ENCODE data around the gene DUXA.
"Not testable (repeated sequence)": the region's sequence is repeated elsewhere in the genome, so short reads cannot be mapped to it uniquely, and the experiment has no call there.

Gene DUXA

DNA sequence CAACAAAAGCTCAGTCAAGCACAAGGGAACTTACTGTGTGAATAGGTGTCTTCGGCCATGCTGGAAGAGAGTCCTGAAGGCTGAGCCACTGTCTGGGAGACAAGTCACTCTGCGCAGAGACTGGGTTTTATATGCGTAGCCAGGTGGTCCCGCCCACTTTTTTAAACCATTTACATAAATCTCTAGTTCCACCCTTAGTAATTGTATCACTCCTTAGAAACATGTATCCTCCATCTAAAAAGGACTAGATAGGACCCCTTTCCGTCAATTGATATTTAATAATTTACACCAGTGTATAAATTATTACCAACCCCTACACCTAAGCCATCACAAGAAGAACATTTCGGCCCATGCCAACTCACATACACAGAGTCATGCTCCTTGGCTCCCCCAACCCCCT lies at the start of gene DUXA:
Gene DUXA (minus strand): TSS at position 101 of the 400 bp plus-strand sequence. CDS start 42 bp downstream, at position 59.
- TF ChIP-seq, protein P1, sequence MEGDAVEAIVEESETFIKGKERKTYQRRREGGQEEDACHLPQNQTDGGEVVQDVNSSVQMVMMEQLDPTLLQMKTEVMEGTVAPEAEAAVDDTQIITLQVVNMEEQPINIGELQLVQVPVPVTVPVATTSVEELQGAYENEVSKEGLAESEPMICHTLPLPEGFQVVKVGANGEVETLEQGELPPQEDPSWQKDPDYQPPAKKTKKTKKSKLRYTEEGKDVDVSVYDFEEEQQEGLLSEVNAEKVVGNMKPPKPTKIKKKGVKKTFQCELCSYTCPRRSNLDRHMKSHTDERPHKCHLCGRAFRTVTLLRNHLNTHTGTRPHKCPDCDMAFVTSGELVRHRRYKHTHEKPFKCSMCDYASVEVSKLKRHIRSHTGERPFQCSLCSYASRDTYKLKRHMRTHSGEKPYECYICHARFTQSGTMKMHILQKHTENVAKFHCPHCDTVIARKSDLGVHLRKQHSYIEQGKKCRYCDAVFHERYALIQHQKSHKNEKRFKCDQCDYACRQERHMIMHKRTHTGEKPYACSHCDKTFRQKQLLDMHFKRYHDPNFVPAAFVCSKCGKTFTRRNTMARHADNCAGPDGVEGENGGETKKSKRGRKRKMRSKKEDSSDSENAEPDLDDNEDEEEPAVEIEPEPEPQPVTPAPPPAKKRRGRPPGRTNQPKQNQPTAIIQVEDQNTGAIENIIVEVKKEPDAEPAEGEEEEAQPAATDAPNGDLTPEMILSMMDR (IDR thresholded peaks at IDR 0.05; ENCODE audit: low read depth, low read length) = no peak
- H3K4me3 ChIP-seq (replicated peaks in 1 of 2; ENCODE audit: low read depth in 2 of 2, low read length in 2 of 2) = no peak within 1 kb of the TSS
- DNase-seq (ENCODE audit: low read depth in 2 of 2) = no peak

DNA sequence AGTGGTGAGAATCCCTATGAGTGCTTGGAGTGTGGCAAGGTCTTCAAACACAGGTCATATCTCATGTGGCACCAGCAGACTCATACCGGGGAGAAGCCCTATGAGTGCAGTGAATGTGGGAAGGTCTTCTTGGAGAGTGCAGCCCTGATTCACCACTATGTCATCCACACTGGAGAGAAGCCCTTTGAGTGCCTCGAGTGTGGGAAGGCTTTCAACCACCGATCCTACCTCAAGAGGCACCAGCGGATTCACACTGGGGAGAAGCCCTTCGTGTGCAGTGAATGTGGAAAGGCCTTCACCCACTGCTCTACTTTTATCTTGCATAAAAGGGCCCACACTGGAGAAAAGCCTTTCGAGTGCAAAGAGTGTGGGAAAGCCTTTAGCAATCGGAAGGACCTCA lies 44.8 kb upstream of the DUXA start:
- TF ChIP-seq, protein P1 (IDR thresholded peaks at IDR 0.05; ENCODE audit: low read depth, low read length) = no peak
- peak in 1 of 2 donors; percentile 14 for DNase-seq (ENCODE audit: low read depth in 2 of 2)
- no peak overlapping the region for H3K4me3 ChIP-seq (replicated peaks in 1 of 2; ENCODE audit: low read depth in 2 of 2, low read length in 2 of 2)

DNA sequence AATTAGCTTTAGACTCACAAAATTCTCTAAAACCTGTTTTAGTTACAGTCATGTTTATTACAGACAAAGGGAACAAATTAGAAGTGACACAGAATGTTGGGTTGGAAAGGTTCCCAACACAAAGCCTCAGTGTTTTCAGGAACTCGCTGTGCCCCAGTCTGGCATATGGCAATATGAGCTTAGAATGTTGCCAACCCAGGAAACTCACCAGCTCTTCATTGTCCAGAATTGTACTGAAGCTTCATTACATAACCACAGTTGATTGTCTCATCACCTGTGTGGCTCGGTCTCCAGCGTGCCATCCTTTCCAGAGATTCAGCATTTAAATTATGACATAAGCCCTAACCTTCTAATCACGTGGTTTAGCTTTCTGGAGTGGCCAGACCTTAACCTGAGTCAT lies 43.1 kb upstream of the DUXA start:
- DNase-seq (ENCODE audit: low read depth in 2 of 2) = no peak
- TF ChIP-seq, protein P1 (IDR thresholded peaks at IDR 0.05; ENCODE audit: low read depth, low read length) = no peak
- no peak overlapping the region for H3K4me3 ChIP-seq (replicated peaks in 1 of 2; ENCODE audit: low read depth in 2 of 2, low read length in 2 of 2)

DNA sequence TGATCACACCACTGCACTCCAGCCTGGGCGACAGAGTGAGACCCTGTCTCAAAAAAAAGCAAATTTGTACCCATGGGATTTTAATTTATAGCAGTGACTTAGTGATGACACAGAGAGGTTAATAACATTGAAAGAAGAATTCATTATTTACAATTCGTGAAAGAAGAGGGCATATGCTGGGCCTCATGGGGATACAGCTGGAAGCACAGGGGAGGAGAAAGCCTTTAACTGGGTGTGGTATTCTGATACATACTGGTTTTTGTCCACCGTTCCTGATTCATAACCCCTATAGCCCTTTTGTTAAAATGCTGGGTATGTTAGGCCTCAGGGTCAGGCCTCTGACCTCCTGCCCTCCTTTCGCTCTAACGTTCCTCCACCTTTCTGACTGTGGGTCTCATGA lies 34.9 kb upstream of the DUXA start:
- DNase-seq (ENCODE audit: low read depth in 2 of 2) = no peak
- no peak overlapping the region for H3K4me3 ChIP-seq (replicated peaks in 1 of 2; ENCODE audit: low read depth in 2 of 2, low read length in 2 of 2)
- TF ChIP-seq, protein P1 (IDR thresholded peaks at IDR 0.05; ENCODE audit: low read depth, low read length) = no peak

DNA sequence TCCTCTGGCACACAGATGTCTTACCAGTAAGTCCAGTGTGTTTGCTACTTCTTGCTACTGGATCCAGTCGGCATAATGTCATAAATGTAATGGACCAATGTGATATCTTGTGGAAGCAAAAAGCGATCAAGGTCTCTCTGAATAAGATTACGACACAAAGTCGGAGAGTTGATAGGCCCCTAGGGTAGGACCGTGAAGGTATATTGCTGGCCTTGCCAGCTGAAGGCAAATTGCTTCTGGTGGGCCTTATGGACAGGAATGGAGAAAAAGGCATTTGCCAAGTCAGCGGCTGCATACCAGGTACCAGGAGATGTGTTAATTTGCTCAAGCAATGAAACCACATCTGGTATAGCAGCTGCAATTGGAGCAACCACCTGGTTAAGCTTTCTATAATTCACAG lies 30.6 kb upstream of the DUXA start:
- not testable (repeated sequence) for DNase-seq (ENCODE audit: low read depth in 2 of 2); H3K4me3 ChIP-seq (replicated peaks in 1 of 2; ENCODE audit: low read depth in 2 of 2, low read length in 2 of 2)

DNA sequence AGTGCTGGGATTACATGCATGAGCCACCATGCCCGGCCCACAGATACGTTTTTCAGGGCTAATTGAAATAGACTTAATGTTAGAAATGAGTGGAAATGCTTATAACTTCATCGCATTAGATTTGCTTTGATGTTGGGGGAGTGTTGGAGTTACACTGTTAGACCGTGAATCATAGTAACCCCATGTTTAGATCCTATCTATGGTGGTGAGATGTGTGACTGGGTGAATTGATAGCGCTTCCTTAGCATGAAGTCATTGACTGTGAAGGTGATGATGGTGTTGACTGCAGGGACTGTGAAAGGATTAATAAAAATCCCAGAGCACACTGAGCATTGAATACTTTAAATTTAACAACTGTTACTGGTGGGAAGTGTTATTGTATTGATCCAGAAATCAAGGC lies 25.7 kb upstream of the DUXA start:
- DNase-seq (ENCODE audit: low read depth in 2 of 2) = no peak
- peak overlapping the region; percentile 95 to 97 for H3K4me3 ChIP-seq (replicated peaks in 1 of 2; ENCODE audit: low read depth in 2 of 2, low read length in 2 of 2)

DNA sequence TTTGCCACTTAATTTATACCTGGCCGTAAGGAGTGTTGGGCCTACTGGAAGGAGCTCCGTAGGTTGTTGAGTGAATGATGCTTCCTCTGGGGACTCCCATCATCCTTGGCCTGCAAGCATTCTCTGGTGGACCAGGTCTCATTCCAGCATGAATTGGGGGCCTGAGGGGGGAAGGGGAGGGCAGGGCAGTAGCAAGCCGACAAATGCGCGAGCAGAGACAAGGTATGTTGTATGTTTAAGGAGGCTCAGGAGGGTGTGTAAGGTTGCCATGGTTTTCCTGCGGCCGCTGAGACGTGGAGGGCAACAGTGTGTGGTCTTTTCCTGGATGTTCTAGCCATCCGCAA lies 24.8 kb upstream of the DUXA start:
- DNase-seq (ENCODE audit: low read depth in 2 of 2) = peak; percentile 4 to 7
- TF ChIP-seq, protein P1 (IDR thresholded peaks at IDR 0.05; ENCODE audit: low read depth, low read length) = no peak

More for the DNA sequence above, 25.7 kb upstream of the DUXA start:
- TF ChIP-seq, protein P1 (IDR thresholded peaks at IDR 0.05; ENCODE audit: low read depth, low read length) = no peak

More for the DNA sequence above, 24.8 kb upstream of the DUXA start:
- peak overlapping the region; percentile 95 to 97 for H3K4me3 ChIP-seq (replicated peaks in 1 of 2; ENCODE audit: low read depth in 2 of 2, low read length in 2 of 2)
